HG03575 (cell line): ENCODE results near the gene MACROD1.

Experiments used
- ATAC-seq: cut with Tn5 transposase; IDR thresholded peaks from one replicate; pipeline ENCODE4 v1.9.1; 2021; ENCODE audit not compliant: unreplicated experiment, insufficient number of reproducible peaks, low FRiP score; ENCODE audit errors: extremely low read depth

MACROD1 gene

GRCh38 chr11:64165842-64166635 lies at the start of gene MACROD1:
Gene MACROD1, minus strand, starts transcription at chr11:64166113. Its CDS starts 119 bp downstream, at chr11:64165994.
- no peak for ATAC-seq

GRCh38 chr11:64211181-64211872 lies 45.4 kb upstream of the MACROD1 start:
- ATAC-seq = no peak

GRCh38 chr11:64210301-64211020 lies 44.5 kb upstream of the MACROD1 start:
- no peak for ATAC-seq

GRCh38 chr11:64209563-64209843 lies 43.6 kb upstream of the MACROD1 start:
- ATAC-seq = no peak

GRCh38 chr11:64208796-64209562 lies 43.1 kb upstream of the MACROD1 start:
- no peak for ATAC-seq

GRCh38 chr11:64208086-64208795 lies 42.3 kb upstream of the MACROD1 start:
- ATAC-seq = no peak

- no peak for ATAC-seq
These were observed 41.6 kb upstream of the MACROD1 start for GRCh38 chr11:64207256-64208085.

GRCh38 chr11:64206457-64207255 lies 40.7 kb upstream of the MACROD1 start, which contains the start of gene FERMT3:
Gene FERMT3, plus strand, starts transcription at chr11:64206721. Its CDS starts 644 bp downstream, at chr11:64207365.
- ATAC-seq = no peak

GRCh38 chr11:64204464-64204989 lies 38.6 kb upstream of the MACROD1 start:
- no peak for ATAC-seq

GRCh38 chr11:64204080-64204440 lies 38.1 kb upstream of the MACROD1 start:
- no peak for ATAC-seq

- no peak for ATAC-seq
These were observed 37.6 kb upstream of the MACROD1 start for GRCh38 chr11:64203421-64204079.

- ATAC-seq = no peak
These were observed 37.1 kb upstream of the MACROD1 start for GRCh38 chr11:64202992-64203391.

GRCh38 chr11:64201543-64201942 lies 35.6 kb upstream of the MACROD1 start:
- no peak for ATAC-seq

- no peak for ATAC-seq
These were observed 32.6 kb upstream of the MACROD1 start for GRCh38 chr11:64198511-64198910.

GRCh38 chr11:64196626-64197025 lies 30.7 kb upstream of the MACROD1 start:
- no peak for ATAC-seq

- ATAC-seq = no peak
These were observed 26.5 kb upstream of the MACROD1 start for GRCh38 chr11:64192434-64192833.
